H9 (cell line): Measurements from ENCODE around the gene NKPD1. TPM values are rescaled to one million over a fixed set of nuclear protein-coding genes. Genes with fewer than 3 reads are reported as not detected.

ENCODE experiments used
- DNase-seq: peaks from one replicate; pipeline ENCODE4 v3.0.0-alpha.2; 2017
- H2AFZ ChIP-seq: one replicate; pipeline ENCODE4 v1.6.1; 2013; ENCODE audit warnings: mild to moderate bottlenecking, low read length, control low read depth, moderate library complexity
- H2AK5ac ChIP-seq: 2 replicates; pipeline ENCODE4 v1.6.1; 2013; ENCODE audit warnings: low read length, control low read depth, mixed read lengths; ENCODE audit not compliant: insufficient read length
- H2BK120ac ChIP-seq: one replicate; pipeline ENCODE4 v1.6.1; 2013; ENCODE audit warnings: low read depth, mild to moderate bottlenecking, low read length, control low read depth, inconsistent platforms; ENCODE audit not compliant: poor library complexity, severe bottlenecking
- H2BK12ac ChIP-seq: 2 replicates; pipeline ENCODE4 v1.6.1; 2013; ENCODE audit warnings: low read length, control low read depth, mixed read lengths, low read depth; ENCODE audit not compliant: insufficient read length
- H2BK15ac ChIP-seq: 2 replicates; pipeline ENCODE4 v1.6.1; 2013; ENCODE audit warnings: low read depth, low read length, control low read depth
- H2BK20ac ChIP-seq: one replicate; pipeline ENCODE4 v1.6.1; 2013; ENCODE audit warnings: low read depth, mild to moderate bottlenecking, low read length, control low read depth, inconsistent platforms; ENCODE audit not compliant: poor library complexity, severe bottlenecking
- H2BK5ac ChIP-seq: 2 replicates; pipeline ENCODE4 v1.6.1; 2013; ENCODE audit warnings: low read length, control low read depth, mixed read lengths; ENCODE audit not compliant: insufficient read length
- H3K14ac ChIP-seq: 2 replicates; pipeline ENCODE4 v1.6.1; 2013; ENCODE audit warnings: low read length, control low read depth; ENCODE audit not compliant: insufficient read depth
- H3K18ac ChIP-seq: 2 replicates; pipeline ENCODE4 v1.6.1; 2013; ENCODE audit warnings: low read depth, mild to moderate bottlenecking, mixed read lengths, low read length, control low read depth; ENCODE audit not compliant: insufficient read length
- H3K23ac ChIP-seq: 2 replicates; pipeline ENCODE4 v1.6.1; 2013; ENCODE audit warnings: low read length, control low read depth, mixed read lengths, low read depth; ENCODE audit not compliant: insufficient read length
- H3K23me2 ChIP-seq: 2 replicates; pipeline ENCODE4 v1.6.1; 2013; ENCODE audit warnings: low read depth, mild to moderate bottlenecking, mixed read lengths, low read length, control low read depth; ENCODE audit not compliant: insufficient read length, poor library complexity, severe bottlenecking
- H3K27ac ChIP-seq: 2 replicates; pipeline ENCODE4 v1.5.1; 2013; ENCODE audit warnings: low read length, control low read depth, mixed read lengths, low read depth; ENCODE audit not compliant: insufficient read length
- H3K27me3 ChIP-seq: 2 replicates; pipeline ENCODE4 v1.6.1; 2013; ENCODE audit warnings: low read length, control low read depth, inconsistent platforms; ENCODE audit not compliant: insufficient read depth
- H3K4ac ChIP-seq: 2 replicates; pipeline ENCODE4 v1.6.1; 2013; ENCODE audit warnings: low read depth, mild to moderate bottlenecking, control low read depth, inconsistent platforms, low read length, moderate library complexity
- H3K4me1 ChIP-seq: 2 replicates; pipeline ENCODE4 v1.6.1; 2013; ENCODE audit warnings: low read length, control low read depth, inconsistent platforms; ENCODE audit not compliant: insufficient read depth
- H3K4me2 ChIP-seq: 2 replicates; pipeline ENCODE4 v1.6.1; 2013; ENCODE audit warnings: low read length, control low read depth, mixed read lengths; ENCODE audit not compliant: insufficient read length, insufficient read depth
- H3K56ac ChIP-seq: 2 replicates; pipeline ENCODE4 v1.6.1; 2013; ENCODE audit warnings: low read depth, mild to moderate bottlenecking, mixed read lengths, low read length, control low read depth; ENCODE audit not compliant: insufficient read length
- H3K79me1 ChIP-seq: 2 replicates; pipeline ENCODE4 v1.6.1; 2013; ENCODE audit warnings: low read depth, mild to moderate bottlenecking, moderate library complexity, low read length, control low read depth, inconsistent platforms; ENCODE audit not compliant: insufficient read depth, poor library complexity, severe bottlenecking
- H3K79me2 ChIP-seq: 2 replicates; pipeline ENCODE4 v1.6.1; 2013; ENCODE audit warnings: low read length, control low read depth, inconsistent platforms; ENCODE audit not compliant: insufficient read depth
- H3K9ac ChIP-seq: 2 replicates; pipeline ENCODE4 v1.6.1; 2013; ENCODE audit warnings: low read length, control low read depth, mixed read lengths; ENCODE audit not compliant: insufficient read length; ENCODE audit errors: extremely low read depth
- H3K9me3 ChIP-seq: one replicate; pipeline ENCODE4 v1.6.1; 2013; ENCODE audit warnings: low read depth, low read length, inconsistent platforms; ENCODE audit not compliant: control insufficient read depth
- H3T11ph ChIP-seq: one replicate; pipeline ENCODE4 v1.6.1; 2013; ENCODE audit warnings: mild to moderate bottlenecking, low read length, control low read depth, inconsistent platforms
- H4K20me1 ChIP-seq: one replicate; pipeline ENCODE4 v1.6.1; 2013; ENCODE audit not compliant: control insufficient read depth, insufficient read length, insufficient read depth
- H4K5ac ChIP-seq: 2 replicates; pipeline ENCODE4 v1.6.1; 2013; ENCODE audit warnings: low read depth, mild to moderate bottlenecking, mixed read lengths, low read length, control low read depth; ENCODE audit not compliant: insufficient read length
- H4K8ac ChIP-seq: replicated peaks from 2 replicates; pipeline ENCODE4 v1.6.1; 2013; ENCODE audit warnings: low read length, control low read depth, mixed read lengths, low read depth; ENCODE audit not compliant: insufficient read length
- H4K91ac ChIP-seq: 2 replicates; pipeline ENCODE4 v1.6.1; 2013; ENCODE audit warnings: low read depth, mild to moderate bottlenecking, moderate library complexity, mixed read lengths, low read length, control low read depth; ENCODE audit not compliant: insufficient read length
- H3K27ac Mint-ChIP-seq, 3 experiments: 2 replicates in 2 of 3; 3 replicates in 1 of 3; pipeline ENCODE4 v1.8.0; 2020 to 2021; ENCODE audit warnings: mixed read lengths in 3 of 3, mild to moderate bottlenecking in 1 of 3, moderate library complexity in 1 of 3
- H3K27me3 Mint-ChIP-seq: 2 replicates; pipeline ENCODE4 v1.8.0; 2021; ENCODE audit warnings: low read depth, mild to moderate bottlenecking, moderate library complexity, mixed read lengths
- H3K36me3 Mint-ChIP-seq, 3 experiments: 2 replicates in 2 of 3; 3 replicates in 1 of 3; pipeline ENCODE4 v1.8.0; 2020 to 2021; ENCODE audit warnings: low read depth in 3 of 3, mixed read lengths in 3 of 3; ENCODE audit not compliant: insufficient read depth in 1 of 3
- H3K4me1 Mint-ChIP-seq, 2 experiments: 2 replicates each; pipeline ENCODE4 v1.8.0; 2020; ENCODE audit warnings: mixed read lengths in 2 of 2
- H3K4me3 Mint-ChIP-seq, 2 experiments: 2 replicates in 1 of 2; 3 replicates in 1 of 2; pipeline ENCODE4 v1.8.0; 2020 to 2021; ENCODE audit warnings: mild to moderate bottlenecking in 2 of 2, mixed read lengths in 2 of 2, moderate library complexity in 1 of 2
- H3K9me3 Mint-ChIP-seq, 2 experiments: 2 replicates in 1 of 2; 3 replicates in 1 of 2; pipeline ENCODE4 v1.8.0; 2020; ENCODE audit warnings: mild to moderate bottlenecking in 2 of 2, mixed read lengths in 2 of 2, moderate library complexity in 1 of 2
- WGBS: extraction: QIAGEN DNeasy Blood & Tissue Kit; methylation state at CpG from one replicate; pipeline ENCODE4 v1.1.7; 2013; ENCODE audit warnings: missing lambda C conversion rate, low lambda C conversion rate, mixed read lengths; ENCODE audit not compliant: insufficient read length; ENCODE audit errors: extremely low coverage; 5-methylcytosine and 5-hydroxymethylcytosine counted together
- total RNA-seq: library from RNA; stranded (reverse); gene quantifications from 2 replicates; pipeline ENCODE4 v1.2.1, GENCODE V29; 2021
- TF ChIP-seq, protein P1 (sequence below): fragments of 200-600 bp; sonication (generic); conservative IDR thresholded peaks from 3 replicates; pipeline ENCODE4 v1.8.0; 2021; ENCODE audit warnings: antibody characterized with exemption, mild to moderate bottlenecking

Gene NKPD1
- total RNA-seq, 1 experiment from 2014 or later = 0.17 TPM

DNA sequence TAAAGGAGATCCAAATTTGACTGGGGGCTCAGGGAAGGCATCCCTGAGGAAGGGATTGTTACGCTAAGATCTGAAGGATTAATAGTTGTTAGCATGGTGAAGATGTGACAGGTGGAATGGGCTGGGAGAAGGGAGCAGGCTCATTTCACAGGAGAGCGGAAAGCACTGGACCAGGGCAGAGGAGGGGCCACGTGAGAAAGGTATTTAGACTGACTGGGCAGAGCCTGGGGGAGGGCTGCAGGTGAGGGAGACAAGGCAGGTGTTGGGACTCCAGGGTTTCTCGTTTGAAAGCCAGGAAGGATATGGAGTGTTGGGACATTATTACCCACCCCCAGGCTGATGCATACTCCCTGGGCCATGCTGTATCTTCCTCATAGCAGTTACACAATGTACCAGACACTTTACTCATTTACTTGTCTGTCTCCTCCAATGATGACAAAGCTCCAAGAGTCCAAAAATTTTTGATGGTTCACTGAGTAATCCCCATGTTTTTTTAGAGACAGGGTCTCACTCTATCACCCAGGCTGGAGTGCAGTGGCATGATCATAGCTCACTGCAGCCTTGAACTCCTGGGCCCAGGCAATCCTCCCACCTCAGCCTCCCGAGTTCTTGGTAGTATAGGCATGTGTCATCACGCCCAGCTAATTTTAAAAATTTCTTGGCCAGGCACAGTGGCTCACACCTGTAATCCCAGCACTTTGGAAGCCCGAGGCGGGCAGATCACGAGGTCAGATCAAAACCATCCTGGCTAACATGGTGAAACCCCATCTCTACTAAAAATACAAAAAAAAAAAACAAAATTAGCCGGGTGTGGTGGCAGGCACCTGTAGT is 14.9 kb upstream of the NKPD1 start:
- H2BK20ac ChIP-seq = no peak overlapping the region
- H3K23ac ChIP-seq = no peak overlapping the region
- no peak overlapping the region for H3K14ac ChIP-seq
- peaks cover 13% of the 10 kb centered on the region for H3K23me2 ChIP-seq
- H3K27me3 ChIP-seq = no peaks in the 10 kb centered on the region
- no peak overlapping the region for H2BK12ac ChIP-seq
- no peak overlapping the region for H2AFZ ChIP-seq
- no peak overlapping the region for H3K18ac ChIP-seq
- Mint-ChIP-seq H3K9me3 (no peaks in the 10 kb centered on the region), H3K4me1 (peaks cover 0 to 6% of the 10 kb centered on the region in 2 experiments; a peak in 2 of 4 replicates), H3K4me3 (peak overlapping the region; percentile 16 to 20; a peak in 3 of 5 replicates), H3K27ac (peak overlapping the region in 1 of 3 experiments; percentile 45; a peak in 2 of 7 replicates), H3K36me3 (no peaks in the 10 kb centered on the region; a peak in 1 of 7 replicates), H3K27me3 (peaks cover 2% of the 10 kb centered on the region; the same call in 1 of the 2 replicates)
- H2BK15ac ChIP-seq = no peak overlapping the region
- H3K4me1 ChIP-seq = no peaks in the 10 kb centered on the region
- no CpG with 5 or more reads among the region's 10 CpGs for WGBS
- no peak overlapping the region for H4K5ac ChIP-seq
- no peaks in the 10 kb centered on the region for H4K20me1 ChIP-seq
- no peaks in the 10 kb centered on the region; the same call in 1 of the 2 replicates for H3K79me2 ChIP-seq
- H2AK5ac ChIP-seq = no peak overlapping the region
- no peak overlapping the region for H3K4me2 ChIP-seq
- H3K9ac ChIP-seq = no peak overlapping the region
- no peak overlapping the region for H4K8ac ChIP-seq
- no peak for DNase-seq
- no peak overlapping the region for H3K27ac ChIP-seq
- no peaks in the 10 kb centered on the region for H3K9me3 ChIP-seq
- TF ChIP-seq, protein P1, sequence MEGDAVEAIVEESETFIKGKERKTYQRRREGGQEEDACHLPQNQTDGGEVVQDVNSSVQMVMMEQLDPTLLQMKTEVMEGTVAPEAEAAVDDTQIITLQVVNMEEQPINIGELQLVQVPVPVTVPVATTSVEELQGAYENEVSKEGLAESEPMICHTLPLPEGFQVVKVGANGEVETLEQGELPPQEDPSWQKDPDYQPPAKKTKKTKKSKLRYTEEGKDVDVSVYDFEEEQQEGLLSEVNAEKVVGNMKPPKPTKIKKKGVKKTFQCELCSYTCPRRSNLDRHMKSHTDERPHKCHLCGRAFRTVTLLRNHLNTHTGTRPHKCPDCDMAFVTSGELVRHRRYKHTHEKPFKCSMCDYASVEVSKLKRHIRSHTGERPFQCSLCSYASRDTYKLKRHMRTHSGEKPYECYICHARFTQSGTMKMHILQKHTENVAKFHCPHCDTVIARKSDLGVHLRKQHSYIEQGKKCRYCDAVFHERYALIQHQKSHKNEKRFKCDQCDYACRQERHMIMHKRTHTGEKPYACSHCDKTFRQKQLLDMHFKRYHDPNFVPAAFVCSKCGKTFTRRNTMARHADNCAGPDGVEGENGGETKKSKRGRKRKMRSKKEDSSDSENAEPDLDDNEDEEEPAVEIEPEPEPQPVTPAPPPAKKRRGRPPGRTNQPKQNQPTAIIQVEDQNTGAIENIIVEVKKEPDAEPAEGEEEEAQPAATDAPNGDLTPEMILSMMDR = no peak
- no peak overlapping the region for H2BK120ac ChIP-seq
- no peak overlapping the region for H4K91ac ChIP-seq
- no peak overlapping the region for H3K4ac ChIP-seq
- no peak overlapping the region for H3K56ac ChIP-seq
- H3K79me1 ChIP-seq = no peaks in the 10 kb centered on the region
- no peak overlapping the region for H3T11ph ChIP-seq
- no peak overlapping the region for H2BK5ac ChIP-seq
